ENCODE data around the gene DCDC2C. TPM values are rescaled to one million over a fixed set of nuclear protein-coding genes. Genes with fewer than 3 reads are reported as not detected.
A peak's percentile ranks its signal among the peaks of the same experiment; 100 is the strongest.

Gene DCDC2C
- total RNA-seq, 2 donors from 2014 or later: not detected

DNA sequence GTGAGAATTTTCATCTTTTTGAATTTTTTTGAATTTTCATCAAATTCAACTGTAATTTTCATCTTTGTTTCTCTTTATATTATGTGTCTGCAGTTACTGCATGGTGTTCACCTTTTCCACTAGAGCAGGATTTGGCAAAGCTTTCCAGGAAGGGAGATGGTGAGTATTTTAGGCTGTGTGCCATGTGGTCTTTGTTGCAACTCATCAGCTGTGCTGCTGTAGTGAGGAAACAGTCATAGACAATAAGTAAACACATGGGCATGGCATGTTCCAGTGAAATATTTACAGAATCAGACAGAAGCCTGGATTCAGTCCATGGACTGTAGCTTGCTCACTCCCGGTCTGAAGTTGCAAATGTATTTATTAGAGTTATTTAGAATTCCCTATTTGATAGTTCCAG is 120.4 kb downstream of the DCDC2C start:
- H3K27me3 ChIP-seq (ENCODE audit: control insufficient read depth, insufficient read depth, low read length, poor library complexity, severe bottlenecking): no peaks in the 10 kb centered on the region
- peaks cover 26% of the 10 kb centered on the region for H3K9me3 Mint-ChIP-seq
- no peak overlapping the region for H3K27ac ChIP-seq (ENCODE audit: low read depth, low read length)
- no peaks in the 10 kb centered on the region for H3K4me1 Mint-ChIP-seq
- WGBS, 2 experiments (ENCODE audit: insufficient coverage in 1 of 2, insufficient read length in 1 of 2): 94% methylated on average over 1 of the region's 1 CpG; no CpG with 5 or more reads in 1 of the 2 experiments
- TF ChIP-seq, protein P1, sequence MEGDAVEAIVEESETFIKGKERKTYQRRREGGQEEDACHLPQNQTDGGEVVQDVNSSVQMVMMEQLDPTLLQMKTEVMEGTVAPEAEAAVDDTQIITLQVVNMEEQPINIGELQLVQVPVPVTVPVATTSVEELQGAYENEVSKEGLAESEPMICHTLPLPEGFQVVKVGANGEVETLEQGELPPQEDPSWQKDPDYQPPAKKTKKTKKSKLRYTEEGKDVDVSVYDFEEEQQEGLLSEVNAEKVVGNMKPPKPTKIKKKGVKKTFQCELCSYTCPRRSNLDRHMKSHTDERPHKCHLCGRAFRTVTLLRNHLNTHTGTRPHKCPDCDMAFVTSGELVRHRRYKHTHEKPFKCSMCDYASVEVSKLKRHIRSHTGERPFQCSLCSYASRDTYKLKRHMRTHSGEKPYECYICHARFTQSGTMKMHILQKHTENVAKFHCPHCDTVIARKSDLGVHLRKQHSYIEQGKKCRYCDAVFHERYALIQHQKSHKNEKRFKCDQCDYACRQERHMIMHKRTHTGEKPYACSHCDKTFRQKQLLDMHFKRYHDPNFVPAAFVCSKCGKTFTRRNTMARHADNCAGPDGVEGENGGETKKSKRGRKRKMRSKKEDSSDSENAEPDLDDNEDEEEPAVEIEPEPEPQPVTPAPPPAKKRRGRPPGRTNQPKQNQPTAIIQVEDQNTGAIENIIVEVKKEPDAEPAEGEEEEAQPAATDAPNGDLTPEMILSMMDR (conservative IDR thresholded peaks at IDR 0.05): no peak
- no peak overlapping the region for H3K9ac ChIP-seq (ENCODE audit: extremely low read depth, low read length, poor library complexity, severe bottlenecking)
- H3K36me3 Mint-ChIP-seq (ENCODE audit: low read depth): no peaks in the 10 kb centered on the region
- H3K4me3 ChIP-seq (ENCODE audit: low read length): no peak overlapping the region
- DNase-seq: no peak
- H3K27ac Mint-ChIP-seq: no peak overlapping the region
- H3K36me3 ChIP-seq (ENCODE audit: control insufficient read depth, insufficient read depth, low read length): no peaks in the 10 kb centered on the region
- no peaks in the 10 kb centered on the region for H3K27me3 Mint-ChIP-seq (ENCODE audit: insufficient read depth)
- H3K4me3 Mint-ChIP-seq: no peak overlapping the region
- no peaks in the 10 kb centered on the region for H3K4me1 ChIP-seq (ENCODE audit: control insufficient read depth, insufficient read depth, low read length)
- peaks cover 8% of the 10 kb centered on the region for H3K9me3 ChIP-seq (ENCODE audit: control insufficient read depth, low read length)

DNA sequence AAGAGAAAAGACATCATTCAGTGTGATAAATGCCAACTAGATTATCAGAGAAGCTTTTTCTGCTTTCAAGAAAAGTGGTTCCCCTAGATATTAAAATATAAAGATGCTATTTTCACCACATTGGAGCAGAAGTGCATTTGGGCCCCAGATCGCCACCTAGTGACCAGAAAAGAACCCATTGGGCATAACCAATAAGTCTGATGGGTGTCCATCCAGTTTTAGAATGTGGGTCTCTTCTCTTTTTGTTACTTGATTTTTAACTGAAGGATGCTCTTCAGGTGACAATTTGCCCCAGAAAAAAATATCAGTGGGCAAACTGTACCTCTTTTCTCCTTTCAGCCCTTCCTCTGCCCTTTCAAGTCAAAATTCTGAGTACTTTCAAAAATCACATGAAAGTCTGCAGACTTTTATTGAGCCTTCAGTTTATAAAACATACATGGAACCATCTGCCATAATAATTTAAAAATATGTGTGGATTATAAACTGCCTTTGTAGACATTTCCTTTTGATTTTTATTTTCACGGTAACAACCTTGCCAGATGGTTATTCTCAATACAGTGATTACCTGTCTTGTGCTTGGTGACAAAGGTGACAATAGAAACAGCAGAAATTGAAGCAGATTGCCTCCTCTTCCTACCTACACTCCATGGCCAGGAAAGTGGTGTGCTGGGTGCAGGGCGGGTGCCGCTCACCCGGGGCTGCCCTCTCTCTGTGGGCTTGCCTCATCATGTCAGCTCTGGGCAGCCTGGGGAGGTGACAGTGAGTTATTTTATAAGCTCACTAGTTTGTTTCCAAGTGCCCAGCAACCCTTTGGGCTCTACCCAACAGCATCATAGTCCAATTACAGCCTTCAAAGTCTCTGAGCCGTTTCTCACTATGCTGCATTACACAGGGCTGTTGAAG is 124.5 kb downstream of the DCDC2C start:
- WGBS, 2 experiments (ENCODE audit: insufficient coverage in 1 of 2, insufficient read length in 1 of 2): 60 to 77% methylated on average over 2 to 6 of the region's 6 CpGs
- no peaks in the 10 kb centered on the region for H3K27me3 ChIP-seq (ENCODE audit: control insufficient read depth, insufficient read depth, low read length, poor library complexity, severe bottlenecking)
- H3K9me3 Mint-ChIP-seq: peaks cover 5% of the 10 kb centered on the region

DNA sequence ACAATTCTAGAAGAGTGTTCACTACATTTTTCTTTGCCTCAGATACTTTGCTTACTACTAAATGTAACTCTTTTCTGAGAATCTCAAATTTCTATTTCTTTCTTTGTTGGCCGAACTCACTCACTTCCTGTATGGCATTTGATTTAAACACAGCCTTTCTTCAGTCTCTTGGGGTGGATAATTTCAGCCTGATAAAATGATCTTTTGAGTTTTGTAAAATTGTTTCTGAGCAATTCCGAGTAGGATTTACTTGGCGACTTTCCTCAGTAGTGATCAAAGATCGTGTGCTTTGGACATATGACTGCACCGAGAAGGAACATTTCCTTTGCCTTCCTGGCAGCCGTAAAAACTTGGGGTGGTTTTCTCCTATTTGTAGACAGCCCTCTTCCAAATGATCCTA is 127.4 kb downstream of the DCDC2C start:
- Histone ChIP-seq H3K27ac (ENCODE audit: low read depth, low read length) (no peak overlapping the region), H3K9me3 (ENCODE audit: control insufficient read depth, low read length) (no peaks in the 10 kb centered on the region), H3K9ac (ENCODE audit: extremely low read depth, low read length, poor library complexity, severe bottlenecking) (no peak overlapping the region), H3K36me3 (ENCODE audit: control insufficient read depth, insufficient read depth, low read length) (no peaks in the 10 kb centered on the region), H3K27me3 (ENCODE audit: control insufficient read depth, insufficient read depth, low read length, poor library complexity, severe bottlenecking) (no peaks in the 10 kb centered on the region), H3K4me3 (ENCODE audit: low read length) (no peak overlapping the region), H3K4me1 (ENCODE audit: control insufficient read depth, insufficient read depth, low read length) (no peaks in the 10 kb centered on the region)
- Mint-ChIP-seq H3K36me3 (ENCODE audit: low read depth) (no peaks in the 10 kb centered on the region), H3K9me3 (peaks cover 4% of the 10 kb centered on the region), H3K27me3 (ENCODE audit: insufficient read depth) (no peaks in the 10 kb centered on the region), H3K4me1 (no peaks in the 10 kb centered on the region), H3K4me3 (no peak overlapping the region), H3K27ac (no peak overlapping the region)
- 91 to 98% methylated on average over 5 to 6 of the region's 6 CpGs for WGBS, 2 experiments (ENCODE audit: insufficient coverage in 1 of 2, insufficient read length in 1 of 2)
- DNase-seq: no peak
- TF ChIP-seq, protein P1 (conservative IDR thresholded peaks at IDR 0.05): no peak

More for the DNA sequence above, 124.5 kb downstream of the DCDC2C start:
- Mint-ChIP-seq H3K4me1 (no peaks in the 10 kb centered on the region), H3K36me3 (ENCODE audit: low read depth) (no peaks in the 10 kb centered on the region), H3K27me3 (ENCODE audit: insufficient read depth) (no peaks in the 10 kb centered on the region), H3K4me3 (no peak overlapping the region), H3K27ac (no peak overlapping the region)
- no peak overlapping the region for H3K9ac ChIP-seq (ENCODE audit: extremely low read depth, low read length, poor library complexity, severe bottlenecking)
- no peak overlapping the region for H3K27ac ChIP-seq (ENCODE audit: low read depth, low read length)
- TF ChIP-seq, protein P1 (conservative IDR thresholded peaks at IDR 0.05): peak; percentile 84
- H3K9me3 ChIP-seq (ENCODE audit: control insufficient read depth, low read length): no peaks in the 10 kb centered on the region
- DNase-seq: peak; percentile 66
- H3K4me1 ChIP-seq (ENCODE audit: control insufficient read depth, insufficient read depth, low read length): no peaks in the 10 kb centered on the region
- no peaks in the 10 kb centered on the region for H3K36me3 ChIP-seq (ENCODE audit: control insufficient read depth, insufficient read depth, low read length)
- H3K4me3 ChIP-seq (ENCODE audit: low read length): no peak overlapping the region
